Heart right ventricle (tissue), 16 donors: ENCODE measurements around the gene CRTAP. TPM values are rescaled to one million over a fixed set of nuclear protein-coding genes. Genes with fewer than 3 reads are reported as not detected.

ENCODE experiments used
- ATAC-seq, 8 donors: fragments of 200-7000 bp; cut with Tn5 transposase; one replicate each; pipeline ENCODE4 v1.9.1; 2020; ENCODE audit warnings: mild to moderate bottlenecking in 8 of 8, moderate library complexity in 8 of 8, moderate number of reproducible peaks in 1 of 8
- DNase-seq, 2 donors: peaks; one replicate each; pipeline ENCODE4 v3.0.0-alpha.2; 2020
- H3K27ac ChIP-seq, 10 donors: fragments of 200-600 bp; sonication (generic) in 2 of 10; one replicate each; pipeline versions ENCODE4 v1.5.0 to v1.8.0; 2020 to 2022; ENCODE audit warnings: mild to moderate bottlenecking in 3 of 10
- H3K27me3 ChIP-seq, 7 donors: fragments of 200-600 bp; one replicate each; pipeline ENCODE4 v1.8.0; 2021 to 2022; ENCODE audit warnings: mild to moderate bottlenecking in 2 of 7
- H3K36me3 ChIP-seq, 9 donors: fragments of 200-600 bp; sonication (generic) in 1 of 9; one replicate each; pipeline versions ENCODE4 v1.5.0 to v1.8.0; 2020 to 2022; ENCODE audit warnings: mild to moderate bottlenecking in 2 of 9
- H3K4me1 ChIP-seq, 9 donors: fragments of 200-600 bp; sonication (generic) in 1 of 9; one replicate each; pipeline versions ENCODE4 v1.5.0 to v1.8.0; 2020 to 2022; ENCODE audit warnings: mild to moderate bottlenecking in 4 of 9
- H3K4me3 ChIP-seq, 10 donors: fragments of 200-600 bp; sonication (generic) in 2 of 10; one replicate each; pipeline versions ENCODE4 v1.5.0 to v1.8.0; 2020 to 2022; ENCODE audit warnings: mild to moderate bottlenecking in 7 of 10, moderate library complexity in 2 of 10
- H3K9me3 ChIP-seq, 11 donors: fragments of 200-600 bp in 10 of 11; sonication (generic) in 2 of 11; one replicate each; pipeline versions ENCODE4 v1.5.0 to v1.8.0; 2013 to 2022; ENCODE audit warnings: mild to moderate bottlenecking in 2 of 11, control low read depth in 1 of 11, moderate library complexity in 1 of 11
- WGBS, 2 donors: extraction: QIAGEN DNeasy Blood & Tissue Kit; methylation state at CpG; one replicate each; pipeline ENCODE4 v1.1.7; 2013; ENCODE audit warnings: inconsistent platforms in 1 of 2; 5-methylcytosine and 5-hydroxymethylcytosine counted together
- intact Hi-C, 10 donors: fragments of 100-400 bp; cut with DNase I; formaldehyde crosslinking; loops; one replicate each; pipeline versions ENCODE4 v1.11.1 to v1.14.2; 2022
- polyA plus RNA-seq, 2 donors: library from polyadenylated mRNA; stranded (reverse); fragments of 200-250 nt; gene quantifications; one replicate each; pipeline ENCODE4 v1.2.3, GENCODE V29; 2013
- total RNA-seq, 10 donors: library from RNA; stranded (reverse); fragmentation: NEBNext Ultra II Directional in 3 of 10; extraction: Animal tissue kit (Norgen Biotek cat#: 25700) in 3 of 10; gene quantifications; one replicate each; pipeline versions ENCODE4 v1.2.1 to v1.2.4, GENCODE V29; 2021 to 2023
- TF ChIP-seq, protein P1 (sequence below), 9 donors: fragments of 200-600 bp; sonication (generic) in 2 of 9; IDR thresholded peaks; one replicate each; pipeline versions ENCODE4 v1.5.0 to v1.8.0; 2021 to 2022; ENCODE audit warnings: antibody characterized with exemption in 9 of 9, mild to moderate bottlenecking in 5 of 9, moderate library complexity in 1 of 9
- donor health status: Arrhythmogenic right ventricular cardiomyopathy.
- donor health status: ischemic (EF 13 %, LVEDD 7.1; RV severe dilation, severe dysfunction).
- donor health status: healthy with polysubstance abuse.
- donor health status: DM: no; HTN: yes; CAD: no.
- donor health status: DM: no; HTN: no; CAD: no.
- donor health status: ischemic (EF 25% LVEDD 6.9; RV normal size, moderate dysfunction).
- donor health status: ischemic (EF 25% LVEDD 5.7; RV mildly dilated, moderate dysfunction).
- donor health status: healthy.
- donor health status: DM: yes; HTN: yes; CAD: no.
- donor health status: Ischemic cardiomyopathy.
- donor health status: ischemic (EF 35%, LVEDD 5.7; RV mildly dilated, moderate dysfunction).
- donor health status: nonischemic (EF 11% LVEDD 7.7; RV severe dilation, severe dysfunction).
- donor health status: DM: yes; HTN: yes; CAD: no.
- donor health status: PGD.
- donor health status: ischemic (EF 29% LVEDD 5.4; RV normal size, mild dysfunction).
- donor health status: nonischemic (EF 23%, LVEDD 6.1; RV moderate dilation, normal function).

The CRTAP gene
- total and polyA plus RNA-seq, 12 donors: 17.5 to 120 (median 87.2) TPM

DNA sequence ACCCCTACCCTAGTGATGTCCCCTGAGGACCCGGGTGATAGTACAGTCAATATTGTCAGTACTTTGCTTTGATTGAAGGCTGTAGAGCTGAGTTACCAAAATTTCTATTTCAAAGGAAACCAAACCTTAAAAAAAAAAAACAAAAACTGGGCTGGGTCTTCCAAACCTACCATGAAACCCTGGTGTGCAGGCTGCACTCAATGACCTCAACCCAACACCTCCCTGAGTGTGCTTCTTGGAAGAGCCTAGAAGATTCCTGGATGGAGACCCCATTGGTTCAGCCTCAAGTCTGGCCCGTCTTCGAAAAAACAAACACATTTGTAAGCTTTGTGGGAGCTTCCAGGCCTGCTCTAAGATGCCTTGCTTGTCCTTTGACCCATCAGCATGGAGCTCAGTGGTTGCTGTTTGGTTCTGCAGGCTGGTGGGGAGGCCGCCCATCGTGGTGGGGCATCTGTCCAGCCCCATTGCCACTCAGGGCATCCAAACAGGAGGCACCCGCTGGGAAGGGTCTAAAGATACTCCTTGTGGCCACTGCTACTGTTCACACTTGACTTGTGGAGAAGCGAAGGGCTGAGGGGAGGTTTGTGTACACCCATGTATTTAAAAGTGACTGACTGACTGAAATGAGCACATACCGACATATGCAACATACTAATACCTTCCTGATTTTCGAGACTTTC lies 32.2 kb downstream of the CRTAP start:
- Histone ChIP-seq H3K27me3 (no peaks in the 10 kb centered on the region), H3K27ac (no peak overlapping the region), H3K9me3 (no peaks in the 10 kb centered on the region), H3K36me3 (peaks cover 0 to 50% (median 16%) of the 10 kb centered on the region in 9 donors), H3K4me3 (no peak overlapping the region), H3K4me1 (peaks cover 0 to 13% (median 8%) of the 10 kb centered on the region in 9 donors)
- 85 to 91% methylated on average over 9 of the region's 9 CpGs for WGBS, 2 donors
- intact Hi-C loops: no loop called here
- TF ChIP-seq, protein P1, sequence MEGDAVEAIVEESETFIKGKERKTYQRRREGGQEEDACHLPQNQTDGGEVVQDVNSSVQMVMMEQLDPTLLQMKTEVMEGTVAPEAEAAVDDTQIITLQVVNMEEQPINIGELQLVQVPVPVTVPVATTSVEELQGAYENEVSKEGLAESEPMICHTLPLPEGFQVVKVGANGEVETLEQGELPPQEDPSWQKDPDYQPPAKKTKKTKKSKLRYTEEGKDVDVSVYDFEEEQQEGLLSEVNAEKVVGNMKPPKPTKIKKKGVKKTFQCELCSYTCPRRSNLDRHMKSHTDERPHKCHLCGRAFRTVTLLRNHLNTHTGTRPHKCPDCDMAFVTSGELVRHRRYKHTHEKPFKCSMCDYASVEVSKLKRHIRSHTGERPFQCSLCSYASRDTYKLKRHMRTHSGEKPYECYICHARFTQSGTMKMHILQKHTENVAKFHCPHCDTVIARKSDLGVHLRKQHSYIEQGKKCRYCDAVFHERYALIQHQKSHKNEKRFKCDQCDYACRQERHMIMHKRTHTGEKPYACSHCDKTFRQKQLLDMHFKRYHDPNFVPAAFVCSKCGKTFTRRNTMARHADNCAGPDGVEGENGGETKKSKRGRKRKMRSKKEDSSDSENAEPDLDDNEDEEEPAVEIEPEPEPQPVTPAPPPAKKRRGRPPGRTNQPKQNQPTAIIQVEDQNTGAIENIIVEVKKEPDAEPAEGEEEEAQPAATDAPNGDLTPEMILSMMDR (IDR thresholded peaks at IDR 0.05): no peak
- DNase-seq: no peak
- peak in 1 of 8 donors; percentile 26 for ATAC-seq

DNA sequence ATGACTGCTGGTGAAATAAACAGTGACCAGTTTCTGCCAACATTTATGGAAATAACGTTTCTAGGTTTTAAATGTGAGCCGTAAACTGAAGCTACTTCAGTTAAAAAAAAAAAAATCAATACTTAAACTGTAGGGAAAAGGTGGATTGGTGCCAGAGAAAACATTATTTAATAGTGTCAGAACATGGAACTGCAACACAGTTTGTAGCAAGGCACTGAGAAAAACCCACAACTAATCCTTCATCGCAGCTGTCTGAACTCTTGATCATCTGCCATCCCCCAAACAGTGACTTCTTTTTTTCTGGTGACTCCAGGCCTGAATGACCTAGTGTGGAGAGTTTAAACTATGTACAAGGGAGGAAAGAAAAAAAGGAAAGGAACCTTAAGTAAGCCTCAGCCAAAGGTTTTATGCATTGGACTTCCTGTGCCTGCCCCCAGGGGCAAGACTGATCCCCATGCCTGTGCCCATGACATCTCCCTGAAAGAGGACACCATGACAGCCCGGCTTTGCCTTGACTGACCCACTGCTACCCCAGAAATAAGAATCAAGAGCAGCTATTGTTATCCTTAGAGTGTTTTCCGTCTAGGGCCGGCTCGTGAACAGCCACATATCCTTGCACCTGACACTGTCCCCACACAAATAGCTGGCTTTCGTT lies 33.1 kb downstream of the CRTAP start:
- TF ChIP-seq, protein P1 (IDR thresholded peaks at IDR 0.05): no peak

DNA sequence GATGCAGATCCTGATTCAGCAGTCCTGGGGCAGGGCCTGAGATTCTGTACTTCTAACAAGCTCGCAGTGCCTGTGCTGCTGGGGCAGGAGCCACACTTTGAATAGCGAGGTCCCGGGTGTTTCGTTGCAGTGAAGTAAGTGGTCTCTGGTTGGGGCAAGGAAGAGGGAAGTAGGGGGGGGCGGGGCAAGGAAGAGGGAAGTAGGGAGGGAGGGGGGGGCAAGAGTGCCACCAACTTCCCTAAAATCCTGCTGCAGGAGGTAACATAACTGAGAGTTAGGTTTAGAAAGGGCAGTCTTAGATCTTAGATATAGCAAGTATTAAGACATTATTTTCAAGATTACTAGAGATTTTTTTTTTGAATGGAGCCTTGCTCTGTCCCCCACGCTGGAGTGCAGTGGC lies 35.5 kb downstream of the CRTAP start:
- TF ChIP-seq, protein P1 (IDR thresholded peaks at IDR 0.05): no peak
- H3K36me3 ChIP-seq: peaks cover 0 to 19% (median 0%) of the 10 kb centered on the region in 9 donors
- ATAC-seq (peak in 1 of 8 donors; percentile 25), DNase-seq (no peak)
- intact Hi-C loops: no loop called here
- no peak overlapping the region for H3K4me3 ChIP-seq
- peaks cover 0 to 12% (median 8%) of the 10 kb centered on the region in 9 donors for H3K4me1 ChIP-seq
- 85 to 95% methylated on average over 5 to 6 of the region's 6 CpGs for whole genome bisulfite sequencing, 2 donors
- no peaks in the 10 kb centered on the region for H3K27me3 ChIP-seq
- no peaks in the 10 kb centered on the region for H3K9me3 ChIP-seq
- H3K27ac ChIP-seq: no peak overlapping the region

More for the DNA sequence above, 33.1 kb downstream of the CRTAP start:
- DNase-seq (no peak), ATAC-seq (peak in 5 of 8 donors; percentile 34 to 65 (median 46))
- no peaks in the 10 kb centered on the region for H3K9me3 ChIP-seq
- no peaks in the 10 kb centered on the region for H3K27me3 ChIP-seq
- H3K36me3 ChIP-seq: peaks cover 0 to 43% (median 16%) of the 10 kb centered on the region in 9 donors
- 63 to 68% methylated on average over 8 of the region's 8 CpGs for whole genome bisulfite sequencing, 2 donors
- peak overlapping the region in 1 of 10 donors; percentile 9 for H3K27ac ChIP-seq
- H3K4me3 ChIP-seq: no peak overlapping the region
- intact Hi-C loops: no loop called here
- peaks cover 0 to 12% (median 8%) of the 10 kb centered on the region in 9 donors for H3K4me1 ChIP-seq

DNA sequence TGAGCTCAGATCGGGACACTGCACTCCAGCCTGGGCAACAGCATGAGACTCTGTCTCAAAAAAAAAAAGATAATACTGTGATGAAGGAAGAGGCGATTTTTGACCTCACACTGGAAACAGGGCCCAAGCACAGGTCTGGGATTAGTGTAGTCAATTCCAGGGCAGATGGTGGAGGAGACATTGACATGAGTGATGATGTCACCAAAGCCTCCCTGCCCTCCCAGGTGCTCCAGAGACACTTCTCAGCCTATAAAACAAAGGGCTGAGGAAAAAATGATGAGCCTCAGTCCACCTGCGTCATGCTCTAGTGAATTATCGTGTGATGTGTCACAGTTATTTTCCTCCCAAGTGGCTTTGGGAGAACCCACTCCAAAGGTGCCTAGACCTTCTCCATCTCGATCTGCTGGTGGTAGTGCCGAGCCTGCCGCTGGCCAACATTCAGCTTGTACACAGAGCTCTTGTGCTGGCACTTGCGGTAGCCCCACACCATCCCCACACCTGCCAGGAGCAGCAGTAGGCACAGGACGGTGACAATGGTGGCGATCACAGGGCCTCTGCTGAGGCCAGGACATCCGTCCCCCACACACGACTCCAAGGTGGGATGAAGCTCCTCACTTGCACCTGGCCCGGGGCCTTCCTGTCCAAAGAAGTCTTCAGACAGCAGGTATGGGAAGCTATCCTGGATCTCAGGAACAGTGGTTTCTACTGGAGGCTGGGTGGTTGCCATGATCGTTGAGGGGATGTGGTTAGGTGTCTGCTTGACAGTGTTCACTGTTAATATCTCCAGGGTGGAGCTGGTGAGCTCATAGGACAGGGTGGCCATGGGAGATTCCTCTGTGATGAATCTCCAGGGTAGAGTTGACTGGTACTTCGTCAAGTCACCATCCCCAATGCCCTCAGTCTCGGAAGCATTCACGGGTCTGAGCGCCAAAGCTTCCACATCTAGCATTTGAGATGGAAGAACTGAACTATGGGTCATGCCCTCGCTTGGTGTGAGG lies 38.8 kb downstream of the CRTAP start:
- H3K27ac ChIP-seq: no peak overlapping the region
- peak in 1 of 8 donors; percentile 23 for ATAC-seq
- H3K36me3 ChIP-seq: no peaks in the 10 kb centered on the region
- H3K27me3 ChIP-seq: no peaks in the 10 kb centered on the region
- WGBS, 2 donors: 95% methylated on average over 19 of the region's 19 CpGs
- no peaks in the 10 kb centered on the region for H3K9me3 ChIP-seq
- TF ChIP-seq, protein P1 (IDR thresholded peaks at IDR 0.05): no peak
- intact Hi-C loops: no loop called here
- peaks cover 0 to 11% (median 3%) of the 10 kb centered on the region in 9 donors for H3K4me1 ChIP-seq
- no peak overlapping the region for H3K4me3 ChIP-seq
- DNase-seq: no peak
